ENCODE data around the gene LIMCH1.

The LIMCH1 gene

DNA sequence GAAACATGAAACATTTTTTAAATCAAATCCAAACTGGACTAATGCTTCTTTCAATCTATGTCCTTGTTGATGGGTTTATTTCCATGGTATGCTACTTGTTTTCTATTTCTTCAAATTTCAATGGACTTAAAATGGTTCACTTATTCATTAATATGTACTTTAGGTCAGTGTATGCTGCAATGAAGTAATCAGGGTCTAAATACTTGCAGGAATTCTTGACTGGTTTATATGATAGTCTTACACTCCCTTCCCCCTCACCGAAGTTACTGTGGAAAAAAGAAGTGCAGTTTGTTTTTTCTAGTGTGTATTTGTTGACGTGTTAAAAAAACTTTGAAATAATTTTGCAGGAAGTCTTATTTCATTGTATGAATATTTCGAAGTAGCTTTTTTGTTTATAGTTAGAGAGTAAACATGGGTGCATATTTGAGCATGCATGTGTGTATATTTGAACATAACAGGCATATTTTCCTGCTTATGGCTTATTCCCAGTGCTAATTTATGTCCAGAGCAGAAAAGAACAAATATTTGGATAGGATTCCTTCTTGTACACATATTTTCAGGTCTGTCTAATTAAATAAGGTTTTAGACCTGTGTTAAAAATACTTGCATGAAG lies 65.0 kb downstream of the LIMCH1 start:
- no peak for DNase-seq (ENCODE audit: low read depth in 2 of 2)

DNA sequence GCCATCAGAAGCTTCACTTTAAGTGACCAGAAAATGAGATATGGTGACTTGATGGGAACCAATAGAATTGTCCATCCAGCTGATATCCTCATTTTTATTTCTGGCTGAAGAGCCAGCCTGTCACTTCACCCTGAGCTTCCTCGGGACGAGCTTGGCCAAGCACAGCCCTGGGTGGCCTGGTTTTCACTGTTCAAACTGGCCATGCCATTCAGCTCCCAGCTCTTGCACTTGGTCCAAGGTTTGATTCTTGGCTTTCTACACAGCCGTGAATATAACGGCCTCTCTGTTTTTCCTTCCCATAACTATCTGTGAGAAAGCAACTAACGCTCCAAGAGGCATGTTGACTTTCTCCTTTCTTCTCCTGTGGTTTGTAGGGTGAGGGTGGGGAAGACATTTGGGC lies 71.9 kb downstream of the LIMCH1 start:
- DNase-seq (ENCODE audit: low read depth in 2 of 2), result no peak

DNA sequence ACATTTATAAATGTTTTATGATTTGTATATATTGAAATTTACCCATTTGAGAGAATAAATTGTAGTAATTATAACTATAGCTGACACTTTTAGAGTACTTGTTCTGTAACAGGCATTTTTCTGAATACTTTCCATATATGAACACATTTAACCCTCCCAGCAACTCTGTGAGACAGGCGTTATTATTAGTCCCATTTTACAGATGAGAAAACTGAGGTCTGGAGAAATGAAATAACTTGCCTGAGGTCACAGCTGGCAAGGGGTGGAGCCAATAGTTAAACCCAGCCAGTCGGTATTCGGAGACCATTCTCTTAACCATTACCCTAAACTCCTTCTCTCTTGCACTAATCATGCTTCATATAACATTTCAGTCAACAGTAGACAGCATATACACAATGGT lies 72.5 kb downstream of the LIMCH1 start:
- no peak for DNase-seq (ENCODE audit: low read depth in 2 of 2)

DNA sequence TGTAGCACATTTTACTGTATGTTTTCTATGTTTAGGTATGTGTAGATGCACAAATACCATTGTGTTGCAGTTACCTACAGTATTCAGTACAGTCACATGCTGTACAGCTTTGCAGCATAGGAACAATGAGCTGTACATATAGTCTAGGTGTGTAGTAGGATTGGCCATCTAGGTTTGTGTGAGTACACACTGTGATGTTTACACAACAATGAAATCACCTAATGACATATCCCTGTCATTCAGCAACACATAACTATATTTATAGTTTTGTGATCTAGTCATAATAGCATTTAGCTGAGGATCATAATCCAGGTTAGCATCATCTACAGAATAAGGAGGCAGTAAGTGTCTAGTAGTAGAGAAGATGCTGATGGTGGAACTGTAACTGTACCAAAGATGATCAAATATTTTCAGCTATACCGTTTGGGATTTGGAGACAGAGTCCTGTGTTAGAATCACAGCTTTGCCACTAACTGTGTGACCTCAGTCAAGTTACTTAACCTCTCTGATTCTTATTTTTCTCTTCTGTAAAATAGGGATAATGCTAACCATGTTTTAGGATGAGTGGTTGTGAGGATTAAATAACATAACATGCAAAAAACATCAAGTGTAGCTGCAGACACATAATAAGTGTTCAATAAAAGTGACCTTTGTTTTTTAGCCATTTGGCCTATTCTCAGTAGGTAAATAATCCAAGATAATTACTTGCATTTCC lies 73.3 kb downstream of the LIMCH1 start:
- DNase-seq (ENCODE audit: low read depth in 2 of 2), result no peak

DNA sequence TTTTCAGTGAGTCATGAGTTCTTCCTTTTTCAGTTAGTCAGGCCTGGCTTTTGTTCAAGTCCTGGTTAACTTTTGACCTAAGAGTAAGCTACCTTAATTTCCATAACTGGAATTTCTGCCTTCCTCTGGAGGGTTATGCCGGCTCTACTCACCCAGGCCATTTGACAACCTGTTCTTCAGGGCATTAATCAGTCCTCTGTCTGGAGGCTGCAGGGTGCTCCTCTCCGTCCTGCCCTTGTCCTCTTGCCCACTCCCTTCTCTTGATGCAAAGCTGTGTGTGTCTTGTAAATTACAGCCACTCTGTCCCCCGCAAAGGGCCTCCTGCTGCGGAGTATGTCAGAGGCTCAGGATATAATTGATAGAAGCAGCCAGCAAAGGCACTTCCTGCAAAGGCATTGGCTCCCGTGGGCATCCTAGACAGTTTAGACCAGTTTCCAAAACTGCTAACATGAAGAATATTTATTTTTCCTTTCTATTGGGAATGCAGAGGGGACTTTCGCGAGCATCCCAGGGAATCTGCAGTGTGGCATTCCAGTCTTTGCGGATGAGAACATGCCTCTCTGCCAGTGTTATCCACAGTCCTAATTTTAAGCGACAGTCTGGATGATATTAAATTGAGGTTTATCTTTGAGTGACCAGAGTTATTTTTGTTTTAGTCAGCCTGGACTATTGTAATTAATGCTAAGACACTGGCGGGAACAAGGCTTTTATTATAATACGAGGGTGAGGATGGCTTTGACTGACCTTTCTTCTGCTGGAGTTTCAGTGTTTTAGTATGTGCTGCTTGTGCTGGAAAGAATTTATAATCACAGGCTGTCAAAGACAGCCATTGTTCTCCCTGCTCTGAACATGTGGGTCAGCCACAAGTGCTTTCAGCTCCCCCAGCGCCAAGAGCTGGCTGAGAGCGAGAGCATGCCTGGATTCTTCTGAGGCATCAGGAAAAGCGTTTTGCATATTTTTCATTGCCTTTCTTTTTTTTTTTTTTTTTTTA lies 74.2 kb downstream of the LIMCH1 start:
- no peak for DNase-seq (ENCODE audit: low read depth in 2 of 2)

DNA sequence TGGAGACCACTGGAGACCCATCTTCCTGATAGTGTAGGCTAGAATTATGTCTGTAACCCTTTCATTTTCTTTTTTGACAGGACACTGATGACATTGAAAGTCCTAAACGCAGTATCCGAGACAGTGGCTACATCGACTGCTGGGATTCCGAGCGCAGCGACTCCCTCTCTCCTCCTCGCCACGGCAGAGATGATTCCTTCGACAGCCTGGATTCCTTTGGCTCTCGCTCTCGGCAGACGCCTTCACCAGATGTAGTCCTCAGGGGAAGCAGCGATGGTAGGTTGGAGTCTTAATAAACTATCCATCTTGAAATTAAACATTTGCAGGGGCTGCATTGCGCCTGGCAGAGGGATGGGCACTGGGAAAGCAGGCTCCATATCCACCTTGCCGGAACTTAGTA lies 75.4 kb downstream of the LIMCH1 start:
- DNase-seq (ENCODE audit: low read depth in 2 of 2), result no peak

DNA sequence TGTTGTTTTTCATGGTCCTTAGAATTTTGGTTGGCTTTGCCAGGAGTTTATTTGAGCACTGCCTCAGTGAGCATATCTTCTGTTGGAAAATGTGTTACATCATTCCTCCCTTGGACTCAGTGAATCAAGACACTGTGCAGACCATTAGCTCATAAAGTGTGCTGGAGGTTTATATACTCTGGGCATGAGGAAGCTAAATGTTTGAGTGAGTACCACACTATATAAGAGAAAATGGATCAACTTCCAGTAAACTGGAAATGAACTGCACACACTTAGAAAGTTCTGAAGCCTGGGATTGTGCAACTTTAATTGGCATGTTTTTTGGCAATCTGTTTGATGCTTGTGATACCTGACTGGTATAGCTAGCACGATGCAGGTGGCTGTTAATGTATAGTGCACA lies 75.9 kb downstream of the LIMCH1 start:
- DNase-seq (ENCODE audit: low read depth in 2 of 2), result no peak

DNA sequence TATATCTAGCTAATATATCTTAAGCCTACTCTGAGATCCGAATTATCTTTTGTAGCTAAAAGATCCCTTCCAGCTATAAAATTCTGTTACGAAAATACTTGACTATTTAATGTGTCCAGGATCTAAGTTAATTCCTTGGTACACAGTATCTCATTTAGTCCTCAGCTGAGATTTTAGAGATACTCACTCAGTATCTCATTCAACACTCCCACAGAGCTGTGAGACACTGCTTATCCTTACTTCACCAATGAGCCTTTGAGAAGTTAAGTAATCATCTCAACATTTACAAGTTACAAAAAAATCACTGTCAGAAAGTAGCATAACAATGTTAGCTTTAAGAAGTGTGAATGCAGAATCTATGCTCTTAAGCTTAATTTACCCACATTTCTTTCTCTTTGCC lies 76.6 kb downstream of the LIMCH1 start:
- DNase-seq (ENCODE audit: low read depth in 2 of 2), result no peak

DNA sequence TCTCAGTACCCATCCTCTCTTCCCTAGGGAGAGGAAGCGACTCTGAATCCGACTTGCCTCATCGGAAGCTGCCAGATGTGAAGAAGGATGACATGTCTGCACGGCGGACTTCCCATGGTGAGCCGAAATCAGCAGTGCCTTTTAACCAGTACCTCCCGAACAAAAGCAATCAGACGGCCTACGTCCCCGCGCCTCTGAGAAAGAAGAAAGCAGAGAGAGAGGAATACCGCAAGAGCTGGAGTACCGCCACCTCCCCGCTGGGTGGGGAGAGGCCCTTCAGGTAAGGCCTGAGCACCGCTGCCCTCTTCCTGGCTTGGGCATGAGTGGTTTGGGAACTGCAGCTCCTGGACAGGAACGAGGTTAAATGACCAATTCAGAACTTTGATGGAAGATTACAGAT lies 81.2 kb downstream of the LIMCH1 start:
- no peak for DNase-seq (ENCODE audit: low read depth in 2 of 2)

DNA sequence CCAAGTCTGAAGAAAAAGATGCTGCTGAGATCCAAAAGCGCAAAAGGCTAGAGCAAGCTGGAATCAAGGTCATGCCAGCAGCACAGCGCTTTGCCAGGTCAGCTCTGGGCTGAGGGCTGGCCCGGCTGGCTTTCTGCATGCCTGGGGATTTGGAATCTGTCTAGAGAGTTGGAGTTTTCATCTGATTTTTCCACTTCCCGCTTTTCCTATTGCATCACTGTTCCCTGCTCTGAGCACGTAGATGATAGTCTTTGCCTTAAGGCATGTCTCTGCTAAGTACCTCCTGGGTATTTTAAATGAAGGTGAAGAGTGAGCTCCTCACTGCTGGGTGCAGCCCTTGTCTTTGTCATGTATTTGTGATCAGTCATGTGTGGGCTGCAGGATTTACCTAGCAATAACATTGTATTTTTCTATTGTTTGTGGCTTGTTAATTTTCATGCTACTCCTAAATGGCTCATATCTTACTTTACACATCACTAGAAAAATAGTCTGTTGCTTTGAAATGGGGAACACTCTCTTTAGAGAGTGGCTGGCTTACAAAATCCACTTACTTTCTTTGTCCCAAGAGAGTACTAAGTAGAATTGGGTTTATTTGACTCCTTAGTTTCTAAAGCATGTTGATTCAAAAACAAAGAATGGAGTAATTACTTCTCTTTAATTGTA lies 82.8 kb downstream of the LIMCH1 start:
- DNase-seq (ENCODE audit: low read depth in 2 of 2), result no peak

DNA sequence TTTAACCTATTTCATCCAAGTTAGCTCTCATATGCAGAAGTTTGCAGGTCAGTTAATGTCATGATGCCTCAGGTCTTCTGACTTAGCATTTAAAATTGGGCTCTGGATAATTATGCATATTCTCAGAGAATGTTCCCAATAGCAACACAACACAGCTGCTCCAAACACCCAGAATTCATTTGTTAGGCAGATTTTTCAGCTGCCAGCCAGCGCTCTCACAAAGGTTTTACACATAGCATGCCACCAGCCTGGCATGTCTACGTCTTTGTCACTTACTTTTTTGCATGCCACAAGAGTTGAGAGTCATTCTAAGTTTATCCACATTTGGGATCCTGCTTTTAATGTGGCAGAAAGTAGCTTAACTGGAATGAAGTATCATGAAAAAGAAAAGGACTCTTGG lies 84.8 kb downstream of the LIMCH1 start:
- DNase-seq (ENCODE audit: low read depth in 2 of 2), result no peak

DNA sequence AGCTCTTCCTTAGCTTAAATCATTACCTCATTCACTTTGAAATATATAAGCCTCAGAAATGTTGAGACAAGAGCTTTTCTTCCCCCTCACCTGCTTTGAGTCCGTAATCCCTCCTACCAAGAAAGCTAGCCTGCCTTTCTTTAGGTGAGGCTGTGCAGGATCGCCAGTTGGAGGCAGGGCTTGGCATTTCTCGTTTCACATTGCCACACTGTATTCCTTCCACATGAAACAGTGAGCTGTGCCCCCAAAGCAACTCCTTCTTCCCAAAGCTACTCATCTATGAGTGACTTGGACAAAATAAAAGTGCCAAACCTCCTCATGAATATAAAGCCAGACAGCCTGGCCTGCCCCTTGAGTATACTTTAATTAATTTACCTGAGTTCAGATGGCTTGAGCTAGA lies 86.8 kb downstream of the LIMCH1 start:
- DNase-seq (ENCODE audit: low read depth in 2 of 2), result no peak

DNA sequence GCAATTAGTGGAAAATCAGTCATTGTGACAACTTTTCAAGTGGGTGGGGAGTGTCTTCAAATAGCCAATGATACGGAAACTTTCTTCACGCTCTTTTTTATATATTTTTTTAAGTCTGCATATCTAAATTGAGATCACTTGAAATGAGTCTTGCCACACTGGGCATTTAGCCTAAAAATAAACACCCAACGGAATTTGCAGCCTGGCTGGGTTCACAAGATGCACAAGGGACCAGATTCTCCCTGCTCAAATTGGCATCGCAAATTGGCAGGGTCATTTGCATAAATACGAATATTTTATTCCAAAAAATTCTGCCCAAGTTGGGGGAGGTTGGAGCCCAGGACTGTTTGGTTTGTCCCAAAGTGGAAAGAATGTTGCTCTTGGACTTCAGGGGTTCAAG lies 87.6 kb downstream of the LIMCH1 start:
- DNase-seq (ENCODE audit: low read depth in 2 of 2), result no peak

DNA sequence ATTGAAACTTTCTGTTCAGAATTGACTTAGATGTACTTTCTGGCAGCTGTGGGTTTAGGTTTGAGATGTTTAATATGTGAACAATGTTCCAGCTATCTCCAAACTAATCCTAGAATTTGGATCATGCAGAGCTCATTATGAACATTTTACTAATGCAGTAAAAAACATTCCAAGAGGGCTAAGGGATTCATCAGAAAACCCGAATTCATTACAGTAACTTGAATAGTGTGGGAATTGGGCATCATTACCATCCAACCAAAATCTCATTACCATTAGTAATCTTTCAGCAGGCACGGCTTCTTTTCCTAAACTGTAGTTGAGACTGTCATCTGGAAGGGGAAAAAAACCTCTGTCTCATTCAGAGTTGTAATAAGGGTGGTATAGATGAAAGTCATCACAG lies 91.0 kb downstream of the LIMCH1 start:
- no peak for DNase-seq (ENCODE audit: low read depth in 2 of 2)

DNA sequence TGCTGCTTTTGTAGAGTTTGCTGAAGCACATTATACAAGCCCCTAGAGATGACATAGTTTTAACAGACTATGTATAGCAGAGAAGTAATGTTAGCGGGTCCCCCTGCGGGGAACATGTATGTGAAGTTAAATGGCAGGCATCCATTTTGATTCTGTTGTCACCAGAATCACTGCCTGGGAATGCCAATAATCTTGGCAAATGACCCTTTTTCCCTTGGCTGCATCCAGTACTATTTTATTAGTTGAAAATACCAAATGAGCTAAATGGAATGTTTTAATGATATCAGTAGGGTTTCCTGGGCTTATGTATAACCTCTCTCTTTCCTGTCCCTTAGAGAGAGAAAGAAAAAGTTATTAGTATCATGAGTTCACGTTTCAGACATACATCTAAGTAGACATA lies 93.6 kb downstream of the LIMCH1 start:
- no peak for DNase-seq (ENCODE audit: low read depth in 2 of 2)

DNA sequence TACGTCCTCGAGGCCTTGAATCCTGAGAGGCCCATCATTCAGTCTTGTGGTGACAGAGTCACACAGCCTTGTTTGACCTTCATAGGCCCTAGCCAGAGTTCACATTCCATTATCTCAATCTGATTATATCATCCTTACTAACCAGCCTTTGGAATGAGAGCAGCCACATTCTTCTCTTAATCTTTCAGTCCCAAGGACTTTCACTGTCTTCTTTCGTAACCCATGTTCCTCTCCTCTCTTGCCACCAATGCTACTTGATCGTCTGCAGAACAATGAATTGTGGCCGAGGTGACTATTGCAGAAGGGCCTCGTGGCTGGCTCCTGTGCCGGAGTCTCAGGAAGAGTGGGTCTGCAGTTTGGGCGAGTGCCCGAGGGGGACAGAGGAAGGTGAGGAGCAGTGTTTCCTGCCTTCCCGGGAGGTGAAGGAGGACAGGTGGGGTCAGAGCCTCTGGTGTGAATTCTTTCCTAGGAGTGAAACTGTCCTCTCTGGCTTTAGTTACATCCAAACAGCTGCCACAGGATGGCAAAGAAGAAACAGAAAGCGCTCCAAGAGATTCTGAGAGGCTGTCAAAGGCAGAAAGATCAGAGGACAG lies 94.6 kb downstream of the LIMCH1 start:
- no peak for DNase-seq (ENCODE audit: low read depth in 2 of 2)

DNA sequence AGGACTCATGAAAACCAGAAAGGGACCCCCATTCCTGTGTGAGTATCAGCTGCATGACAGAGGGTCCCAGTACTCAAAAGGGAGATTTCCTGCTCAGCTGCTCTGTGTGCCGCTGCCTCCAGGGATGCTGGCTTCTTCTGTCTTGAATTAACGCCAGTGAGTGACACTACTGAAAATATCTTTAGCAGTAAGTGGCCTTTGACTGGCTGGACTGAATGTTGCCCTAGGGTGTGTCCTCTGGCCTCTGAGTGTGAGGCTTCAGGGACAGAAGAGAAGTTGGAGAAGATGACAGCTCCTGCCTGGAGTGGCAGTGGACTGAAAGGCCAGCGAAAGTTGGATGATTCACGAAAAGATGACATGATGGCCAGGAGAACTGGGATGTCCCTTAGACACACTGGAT lies 95.4 kb downstream of the LIMCH1 start:
- no peak for DNase-seq (ENCODE audit: low read depth in 2 of 2)

DNA sequence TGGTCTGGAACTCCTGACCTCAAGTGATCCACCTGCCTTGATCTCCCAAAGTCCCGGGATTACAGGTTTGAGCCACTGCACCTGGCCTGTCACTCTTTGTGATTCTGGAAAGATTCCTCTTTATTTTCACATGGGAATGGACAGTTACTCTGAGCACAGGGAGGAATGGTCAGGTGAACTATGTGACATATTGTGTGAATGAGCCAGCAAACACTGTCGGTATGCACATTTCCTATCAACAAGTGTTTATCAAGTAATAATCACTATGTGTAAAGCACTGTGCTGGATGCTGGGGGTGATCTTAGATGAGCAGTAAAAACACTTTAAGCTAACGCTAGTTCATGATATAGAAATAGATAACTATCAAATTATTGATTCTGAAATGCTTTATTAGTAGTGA lies 97.5 kb downstream of the LIMCH1 start:
- no peak for DNase-seq (ENCODE audit: low read depth in 2 of 2)

DNA sequence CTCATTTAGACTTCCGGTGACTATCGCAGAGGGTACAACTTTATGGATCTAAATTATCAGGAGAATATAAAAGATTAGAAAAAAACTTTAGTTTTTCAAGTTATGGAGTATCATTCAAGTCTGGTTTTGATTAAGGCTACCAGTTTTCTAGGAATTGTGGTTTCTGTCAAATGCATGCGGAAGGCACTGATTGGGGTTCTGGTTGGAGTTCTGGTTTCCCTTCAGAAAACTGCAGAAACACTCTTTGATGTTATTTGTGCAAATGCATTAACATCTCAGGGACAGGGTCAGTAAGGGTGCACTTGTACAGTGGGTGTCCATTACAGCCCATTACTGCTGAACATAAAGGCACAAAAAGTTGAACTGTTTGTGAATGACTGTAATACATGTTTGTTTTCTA lies 100.2 kb downstream of the LIMCH1 start:
- no peak for DNase-seq (ENCODE audit: low read depth in 2 of 2)

DNA sequence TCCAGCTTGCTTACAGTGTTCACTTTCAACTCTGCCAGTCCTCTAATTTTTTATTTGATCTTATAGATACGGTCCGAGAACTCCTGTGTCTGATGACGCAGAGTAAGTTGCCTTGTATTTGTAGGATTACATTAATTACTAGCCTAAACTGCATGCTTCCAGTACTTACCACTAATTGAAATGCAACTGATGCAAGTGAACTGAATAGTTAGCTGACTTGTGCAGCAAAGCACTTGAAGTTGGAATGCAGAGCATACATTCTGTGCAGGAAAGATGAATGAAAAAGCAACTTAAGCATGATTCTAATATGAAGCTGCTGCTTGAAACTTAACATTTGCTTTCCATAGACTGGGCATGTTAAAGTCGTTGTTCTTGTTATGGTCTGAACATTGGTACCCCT lies 100.9 kb downstream of the LIMCH1 start:
- DNase-seq (ENCODE audit: low read depth in 2 of 2), result no peak

DNA sequence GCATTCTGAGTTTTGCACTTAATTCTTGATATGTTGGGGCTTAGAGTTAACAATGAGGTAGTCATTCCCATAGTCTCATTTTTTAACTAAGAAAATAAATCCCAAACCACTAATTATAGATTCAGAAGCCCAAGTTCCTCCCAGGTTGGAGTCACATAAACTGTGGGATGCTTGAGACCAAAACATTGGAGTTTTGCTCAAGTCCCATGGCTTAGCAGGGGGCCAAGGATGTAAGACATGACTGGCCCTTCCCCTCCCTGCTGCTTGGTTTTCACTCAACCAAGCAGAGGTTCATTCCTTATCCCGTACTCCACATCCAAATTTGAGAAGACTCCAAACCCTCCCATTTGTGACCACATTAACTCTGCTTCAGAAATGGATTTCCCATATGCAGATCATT lies 101.3 kb downstream of the LIMCH1 start:
- no peak for DNase-seq (ENCODE audit: low read depth in 2 of 2)

DNA sequence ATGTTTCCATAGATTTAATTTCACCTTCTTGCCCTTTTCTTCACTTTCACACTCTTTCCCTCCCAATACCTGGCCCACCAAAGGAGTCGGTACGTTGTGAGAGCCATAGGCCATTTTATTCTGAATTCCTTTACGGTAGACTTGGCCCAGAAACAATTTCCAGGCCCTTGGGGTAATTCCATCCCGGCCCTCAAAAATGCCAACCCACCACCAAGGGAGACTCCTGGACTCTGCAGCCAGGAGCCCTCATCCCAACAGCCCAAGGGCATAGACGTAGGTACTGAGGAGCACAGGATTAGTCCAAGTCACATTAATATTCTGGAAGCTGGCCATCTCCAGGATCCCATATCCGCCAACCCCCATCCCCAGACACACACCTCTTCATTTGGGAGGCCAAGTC lies 102.9 kb downstream of the LIMCH1 start:
- DNase-seq (ENCODE audit: low read depth in 2 of 2), result no peak

Measured in stimulated activated CD8-positive, alpha-beta memory T cell treated with anti-CD3 and anti-CD28 coated beads, Interleukin-7, amount 100 ng/mL, for 1 hour (primary cell).